B cell (primary cell): ENCODE results near the gene USP6NL. TPM values are rescaled to one million over a fixed set of nuclear protein-coding genes. Genes with fewer than 3 reads are reported as not detected.
A peak's percentile ranks its signal among the peaks of the same experiment; 100 is the strongest.

Experiments
- ATAC-seq: fragments of 200-7000 bp; cut with Tn5 transposase; one replicate; pipeline ENCODE4 v1.10.0; 2021; ENCODE audit warnings: low read depth, mild to moderate bottlenecking, moderate number of reproducible peaks, moderate library complexity
- CTCF ChIA-PET: fragments of 350-600 bp; sonication (Branson Sonifier 250); formaldehyde crosslinking; loops from one replicate; lab custom pipeline; 2021; ENCODE audit warnings: antibody characterized with exemption, inconsistent platforms; lab: Charles Lee
- POLR2A ChIA-PET: fragments of 350-600 bp; sonication (Branson Sonifier 250); formaldehyde crosslinking; loops from one replicate; lab custom pipeline; 2021; ENCODE audit warnings: antibody characterized with exemption; lab: Charles Lee
- DNase-seq: peaks from one replicate; pipeline ENCODE4 v3.0.0; 2013
- H2AFZ ChIP-seq: 2 replicates; pipeline ENCODE4 v1.6.1; 2012; ENCODE audit warnings: mild to moderate bottlenecking, low read depth, low read length; ENCODE audit not compliant: insufficient read depth, poor library complexity, severe bottlenecking
- H3K27ac ChIP-seq, 2 donors: 1 replicate in 1 of 2; 2 replicates in 1 of 2; pipeline ENCODE4 v1.5.1; 2012 to 2013; ENCODE audit warnings: low read length in 2 of 2, mild to moderate bottlenecking in 2 of 2, moderate library complexity in 1 of 2
- H3K27me3 ChIP-seq, 4 experiments: fragments of 200-600 bp in 1 of 4; sonication (generic) in 1 of 4; replicated peaks in 1 of 4; 1 replicate in 2 of 4; 2 replicates in 2 of 4; pipeline versions ENCODE4 v1.6.1 to v1.7.0; 2013 to 2016; ENCODE audit warnings: low read length in 3 of 4, mild to moderate bottlenecking in 2 of 4, mixed read lengths in 1 of 4, moderate library complexity in 1 of 4; ENCODE audit not compliant: insufficient read depth in 4 of 4, control insufficient read depth in 3 of 4; ENCODE audit errors: control extremely low read depth in 1 of 4
- H3K36me3 ChIP-seq, 2 experiments: replicated peaks in 1 of 2; 1 replicate in 1 of 2; 2 replicates in 1 of 2; pipeline versions ENCODE4 v1.6.1 to v1.7.1; 2013; ENCODE audit warnings: low read length in 1 of 2; ENCODE audit not compliant: insufficient read depth in 2 of 2, control insufficient read depth in 1 of 2; ENCODE audit errors: control extremely low read depth in 1 of 2, extremely low read depth in 1 of 2
- H3K4me1 ChIP-seq, 2 donors: fragments of 200-600 bp in 1 of 2; sonication (generic) in 1 of 2; 1 replicate in 1 of 2; 2 replicates in 1 of 2; pipeline versions ENCODE4 v1.5.1 to v1.6.1; 2013 to 2017; ENCODE audit warnings: low read length in 2 of 2; ENCODE audit not compliant: control insufficient read depth in 2 of 2, insufficient read depth in 2 of 2
- H3K4me2 ChIP-seq: replicated peaks from 2 replicates; pipeline ENCODE3; 2012; ENCODE audit warnings: mild to moderate bottlenecking, low read depth, low read length; ENCODE audit not compliant: poor library complexity, severe bottlenecking
- H3K4me3 ChIP-seq, 5 experiments: fragments of 200-600 bp in 1 of 5; sonication (generic) in 1 of 5; 1 replicate in 3 of 5; 2 replicates in 2 of 5; pipeline versions ENCODE4 v1.5.1 to v1.7.0; 2011 to 2016; ENCODE audit warnings: low read length in 4 of 5, mild to moderate bottlenecking in 4 of 5, low read depth in 2 of 5, control low read depth in 1 of 5, moderate library complexity in 1 of 5; ENCODE audit not compliant: insufficient read depth in 1 of 5; ENCODE audit errors: control extremely low read depth in 1 of 5, extremely low read depth in 1 of 5
- H3K79me2 ChIP-seq: fragments of 200-600 bp; sonication (generic); one replicate; pipeline ENCODE4 v1.6.0; 2016; ENCODE audit warnings: low read length; ENCODE audit not compliant: control insufficient read depth, insufficient read depth
- H3K9ac ChIP-seq: fragments of 200-600 bp; sonication (generic); 2 replicates; pipeline ENCODE4 v1.6.1; 2017; ENCODE audit warnings: mild to moderate bottlenecking, low read length, moderate library complexity
- H3K9me3 ChIP-seq, 3 donors: one replicate each; pipeline versions ENCODE4 v1.6.1 to v1.7.1; 2013; ENCODE audit warnings: low read length in 2 of 3; ENCODE audit not compliant: control insufficient read depth in 2 of 3, insufficient read depth in 1 of 3; ENCODE audit errors: control extremely low read depth in 1 of 3
- H4K20me1 ChIP-seq: 2 replicates; pipeline ENCODE4 v1.6.0; 2012; ENCODE audit warnings: mild to moderate bottlenecking, low read length; ENCODE audit not compliant: insufficient read depth, control insufficient read depth, poor library complexity, severe bottlenecking
- H3K27ac Mint-ChIP-seq: one replicate; pipeline ENCODE4 v1.8.0; 2021; ENCODE audit warnings: mixed read lengths
- H3K27me3 Mint-ChIP-seq: one replicate; pipeline ENCODE4 v1.8.0; 2021; ENCODE audit warnings: mixed read lengths
- H3K4me1 Mint-ChIP-seq: one replicate; pipeline ENCODE4 v1.8.0; 2021; ENCODE audit warnings: mixed read lengths
- H3K4me3 Mint-ChIP-seq: one replicate; pipeline ENCODE4 v1.8.0; 2021; ENCODE audit warnings: mixed read lengths
- H3K9me3 Mint-ChIP-seq: one replicate; pipeline ENCODE4 v1.8.0; 2022; ENCODE audit warnings: mixed read lengths; ENCODE audit not compliant: insufficient read depth
- CTCF ChIP-seq: fragments of 200-600 bp; IDR thresholded peaks from one replicate; pipeline ENCODE4 v1.8.0; 2022; ENCODE audit warnings: antibody characterized with exemption, mild to moderate bottlenecking
- EZH2 ChIP-seq: IDR thresholded peaks from 2 replicates; pipeline ENCODE4 v1.6.1; 2012; ENCODE audit warnings: borderline replicate concordance, low read depth, mild to moderate bottlenecking, moderate library complexity, low read length; ENCODE audit not compliant: insufficient read depth, poor library complexity, severe bottlenecking
- WGBS: methylation state at CpG from one replicate; pipeline ENCODE4 v1.1.5; 2013; ENCODE audit warnings: missing lambda C conversion rate; ENCODE audit not compliant: insufficient coverage; 5-methylcytosine and 5-hydroxymethylcytosine counted together
- intact Hi-C: fragments of 100-400 bp; cut with micrococcal nuclease; formaldehyde crosslinking; loops from one replicate; pipeline ENCODE4 v1.10.0; 2022
- polyA minus RNA-seq: library from RNA; depleted of rRNA, polyadenylated mRNA; stranded (reverse); fragments of >200 nt; gene quantifications from 2 replicates; pipeline ENCODE4 v1.2.3, GENCODE V29; 2012
- polyA plus RNA-seq: library from polyadenylated mRNA; depleted of rRNA; stranded (reverse); fragments of >200 nt; gene quantifications from 2 replicates; pipeline ENCODE4 v1.2.3, GENCODE V29; 2012
- total RNA-seq, 2 donors: library from RNA; stranded (reverse); fragments of 120-200 nt in 1 of 2; gene quantifications; 1 replicate in 1 of 2; 2 replicates in 1 of 2; pipeline versions ENCODE4 v1.2.3 to v1.2.4, GENCODE V29; 2013 to 2022

The USP6NL gene
- total RNA-seq (61.5 and 62.6 TPM in 2 replicates), polyA plus RNA-seq (27.0 and 42.9 TPM in 2 replicates), polyA minus RNA-seq (53.8 and 57.8 TPM in 2 replicates)
- total RNA-seq (2013), result 57.3 TPM

- H4K20me1 ChIP-seq, result no peaks in the 10 kb centered on the region
- Mint-ChIP-seq H3K9me3 (no peaks in the 10 kb centered on the region), H3K27ac (peak within 1 kb of the TSS; percentile 97), H3K27me3 (no peaks in the 10 kb centered on the region), H3K4me1 (peaks cover 42% of the 10 kb centered on the region), H3K4me3 (peak within 1 kb of the TSS; percentile 95)
- peak within 1 kb of the TSS; percentile 70 to 87 (median 81) for H3K4me3 ChIP-seq
- peak within 1 kb of the TSS; percentile 67 to 87 for H3K27ac ChIP-seq
- H3K27me3 ChIP-seq, result no peaks in the 10 kb centered on the region
- intact Hi-C loops, result loop anchor here (1.0 to 2.0 kb wide), 4 partner anchors 14 to 73 kb away; no protein-coding TSS in a partner anchor
- ChIA-PET CTCF (interaction anchor here (1.0 to 2.5 kb wide), 15 partner anchors 12 to 148 kb away, joined by 3 to 16 read pairs (median 4); no protein-coding TSS in a partner anchor), POLR2A (interaction anchor here (0.6 to 1.6 kb wide), 7 partner anchors 21 to 99 kb away, joined by 3 to 13 read pairs (median 5); no protein-coding TSS in a partner anchor)
- H3K4me2 ChIP-seq, result peak within 1 kb of the TSS; percentile 95
- peak within 1 kb of the TSS; percentile 81 for H2AFZ ChIP-seq
- under 1% methylated on average over 106 of the region's 107 CpGs for WGBS
- H3K4me1 ChIP-seq, result peaks cover 37 to 42% of the 10 kb centered on the region in 2 donors
- peaks cover 0 to 4% (median under 1%) of the 10 kb centered on the region in 3 donors for H3K9me3 ChIP-seq
- DNase-seq (peak; percentile 88), ATAC-seq (peak; percentile 81)
- peaks cover 53% of the 10 kb centered on the region for H3K79me2 ChIP-seq
- H3K36me3 ChIP-seq, result no peaks in the 10 kb centered on the region
- peak within 1 kb of the TSS; percentile 82 for H3K9ac ChIP-seq
- TF ChIP-seq CTCF (no peak), EZH2 (no peak)
Observed at GRCh38 chr10:11611248-11612020, at the start of gene USP6NL. USP6NL (minus strand) TSS chr10:11611650; CDS start chr10:11597634, 14,016 bp downstream.
